ENCODE data around the gene ACBD7. TPM values are rescaled to one million over a fixed set of nuclear protein-coding genes. Genes with fewer than 3 reads are reported as not detected.
A peak's percentile ranks its signal among the peaks of the same experiment; 100 is the strongest.

The ACBD7 gene
- total and polyA plus RNA-seq, 4 donors: 32.0 to 59.7 (median 38.4) TPM

DNA sequence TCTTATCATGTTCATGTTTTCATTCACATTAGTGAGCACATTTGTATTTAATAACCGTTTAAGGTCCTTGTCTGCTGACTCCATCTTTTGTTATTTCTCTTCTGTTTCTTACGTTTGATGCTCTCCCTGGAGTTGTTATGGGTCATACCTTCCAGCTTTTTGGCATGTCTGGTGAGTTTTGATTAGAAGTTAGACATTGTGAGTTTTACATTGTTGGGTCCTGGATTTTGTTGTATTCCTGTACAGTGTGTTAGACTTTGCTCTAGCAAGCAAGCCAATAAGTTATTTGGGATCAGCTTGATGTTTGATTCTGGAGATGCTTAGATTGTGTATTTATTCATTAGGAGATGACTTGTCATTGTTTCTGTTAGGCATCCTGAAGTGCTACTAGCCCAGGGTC lies 27.9 kb downstream of the ACBD7 start:
- no peaks in the 10 kb centered on the region for H3K36me3 ChIP-seq (ENCODE audit: control insufficient read depth, insufficient read depth, low read length)
- no peak overlapping the region for H3K27ac ChIP-seq (ENCODE audit: low read depth, low read length)
- no peaks in the 10 kb centered on the region for H3K4me1 ChIP-seq (ENCODE audit: control insufficient read depth, insufficient read depth, low read length)
- 79% methylated on average over 2 of the region's 2 CpGs for WGBS (ENCODE audit: insufficient coverage)
- DNase-seq (ENCODE audit: low read depth in 4 of 6, low spot score in 6 of 6): no peak
- H3K9me3 ChIP-seq (ENCODE audit: control insufficient read depth, insufficient read depth, low read length): peaks cover 7% of the 10 kb centered on the region
- H3K27me3 ChIP-seq (ENCODE audit: control insufficient read depth, insufficient read depth, low read length): no peaks in the 10 kb centered on the region
- no peak overlapping the region for H3K4me3 ChIP-seq (ENCODE audit: low read depth, low read length)

DNA sequence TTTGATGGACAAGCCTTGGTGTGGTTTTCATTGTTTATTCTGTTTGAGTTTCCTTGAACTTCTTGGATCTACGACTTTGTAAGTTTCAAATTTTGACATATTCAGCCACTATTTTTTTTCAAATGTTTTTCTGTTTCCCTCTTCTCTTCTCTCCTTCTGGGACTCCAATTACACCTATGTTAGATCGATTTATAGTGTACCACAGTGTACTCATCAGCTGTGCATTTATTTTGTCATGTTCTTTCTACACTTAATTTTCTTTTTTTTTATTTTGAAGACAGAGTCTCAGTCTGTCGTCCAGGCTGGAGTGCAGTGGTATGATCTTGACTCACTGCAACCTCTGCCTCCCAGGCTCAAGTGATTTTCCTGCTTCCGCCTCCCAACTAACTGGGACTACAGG lies 28.7 kb downstream of the ACBD7 start:
- DNase-seq (ENCODE audit: low read depth in 4 of 6, low spot score in 6 of 6): no peak
- WGBS (ENCODE audit: insufficient coverage): 100% methylated on average over 1 of the region's 4 CpGs

DNA sequence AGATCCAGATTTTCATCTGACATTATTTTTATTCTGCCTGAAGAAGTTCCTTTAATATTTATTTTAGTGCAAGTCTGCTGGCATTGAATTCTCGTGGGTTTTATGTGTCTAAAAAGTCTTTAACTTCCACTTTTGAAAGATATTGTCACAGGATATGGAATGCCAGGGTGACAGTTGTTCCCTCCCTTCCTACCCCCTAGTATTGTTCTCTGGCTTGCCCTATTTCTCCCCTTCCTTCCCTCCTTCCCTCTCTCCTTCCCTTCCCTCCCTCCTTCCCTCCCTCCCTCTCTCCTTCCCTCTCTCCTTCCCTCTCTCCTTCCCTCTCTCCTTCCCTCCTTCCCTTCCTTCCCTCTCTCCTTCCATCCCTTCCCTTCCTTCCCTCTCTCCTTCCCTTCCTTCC lies 29.9 kb downstream of the ACBD7 start:
- H3K4me3 ChIP-seq (ENCODE audit: low read depth, low read length): no peak overlapping the region
- no peaks in the 10 kb centered on the region for H3K36me3 ChIP-seq (ENCODE audit: control insufficient read depth, insufficient read depth, low read length)
- WGBS (ENCODE audit: insufficient coverage): no CpG with 5 or more reads among the region's 1 CpG
- no peak overlapping the region for H3K27ac ChIP-seq (ENCODE audit: low read depth, low read length)
- DNase-seq (ENCODE audit: low read depth in 4 of 6, low spot score in 6 of 6): no peak
- peaks cover 2% of the 10 kb centered on the region for H3K9me3 ChIP-seq (ENCODE audit: control insufficient read depth, insufficient read depth, low read length)
- no peaks in the 10 kb centered on the region for H3K27me3 ChIP-seq (ENCODE audit: control insufficient read depth, insufficient read depth, low read length)
- no peaks in the 10 kb centered on the region for H3K4me1 ChIP-seq (ENCODE audit: control insufficient read depth, insufficient read depth, low read length)

More for the DNA sequence above, 28.7 kb downstream of the ACBD7 start:
- Histone ChIP-seq H3K4me3 (ENCODE audit: low read depth, low read length) (no peak overlapping the region), H3K27me3 (ENCODE audit: control insufficient read depth, insufficient read depth, low read length) (no peaks in the 10 kb centered on the region), H3K4me1 (ENCODE audit: control insufficient read depth, insufficient read depth, low read length) (no peaks in the 10 kb centered on the region), H3K36me3 (ENCODE audit: control insufficient read depth, insufficient read depth, low read length) (no peaks in the 10 kb centered on the region), H3K9me3 (ENCODE audit: control insufficient read depth, insufficient read depth, low read length) (peaks cover 2% of the 10 kb centered on the region), H3K27ac (ENCODE audit: low read depth, low read length) (no peak overlapping the region)

DNA sequence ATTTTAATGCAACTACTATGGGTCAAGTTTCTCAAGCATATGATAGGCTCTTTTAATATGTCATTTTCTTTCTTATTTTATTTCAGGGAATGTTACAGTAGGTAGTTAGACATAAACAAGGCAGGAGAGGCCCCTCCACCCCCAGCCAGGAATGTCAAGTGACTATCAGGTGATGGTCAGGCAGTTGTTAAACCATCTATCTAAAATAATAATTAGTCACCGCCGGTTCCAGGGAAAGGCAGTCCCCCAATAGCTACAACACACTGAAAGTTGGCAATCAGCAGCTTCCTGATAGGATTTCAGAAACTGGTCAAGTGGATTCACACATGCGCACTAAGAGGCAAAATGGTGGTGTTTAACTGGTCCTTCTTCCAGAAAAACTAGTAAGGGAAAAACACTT lies 35.5 kb downstream of the ACBD7 start:
- H3K27ac ChIP-seq (ENCODE audit: low read depth, low read length): no peak overlapping the region
- H3K4me3 ChIP-seq (ENCODE audit: low read depth, low read length): no peak overlapping the region
- no peak for DNase-seq (ENCODE audit: low read depth in 4 of 6, low spot score in 6 of 6)
- no peaks in the 10 kb centered on the region for H3K9me3 ChIP-seq (ENCODE audit: control insufficient read depth, insufficient read depth, low read length)
- no peaks in the 10 kb centered on the region for H3K36me3 ChIP-seq (ENCODE audit: control insufficient read depth, insufficient read depth, low read length)
- WGBS (ENCODE audit: insufficient coverage): 100% methylated on average over 1 of the region's 3 CpGs
- no peaks in the 10 kb centered on the region for H3K27me3 ChIP-seq (ENCODE audit: control insufficient read depth, insufficient read depth, low read length)
- H3K4me1 ChIP-seq (ENCODE audit: control insufficient read depth, insufficient read depth, low read length): no peaks in the 10 kb centered on the region

DNA sequence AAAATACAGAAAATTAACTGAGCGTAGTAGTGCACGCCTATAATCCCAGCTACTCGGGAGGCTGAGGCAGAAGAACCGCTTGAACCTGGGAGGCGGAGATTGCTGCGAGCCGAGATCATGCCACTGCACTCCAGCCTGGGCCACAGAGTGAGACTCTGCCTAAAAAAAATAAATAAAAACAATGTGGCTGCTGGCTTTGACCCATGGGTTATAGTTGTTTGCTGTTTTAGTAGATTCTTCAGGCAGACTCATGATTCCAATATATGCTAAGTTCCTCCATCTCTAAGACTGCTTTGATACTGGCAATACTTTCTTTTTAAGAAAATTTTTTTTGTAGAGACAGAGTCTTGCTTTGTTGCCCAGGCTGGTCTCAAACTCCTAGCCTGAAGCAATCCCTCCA lies 36.5 kb downstream of the ACBD7 start:
- no peaks in the 10 kb centered on the region for H3K27me3 ChIP-seq (ENCODE audit: control insufficient read depth, insufficient read depth, low read length)
- no CpG with 5 or more reads among the region's 7 CpGs for WGBS (ENCODE audit: insufficient coverage)

DNA sequence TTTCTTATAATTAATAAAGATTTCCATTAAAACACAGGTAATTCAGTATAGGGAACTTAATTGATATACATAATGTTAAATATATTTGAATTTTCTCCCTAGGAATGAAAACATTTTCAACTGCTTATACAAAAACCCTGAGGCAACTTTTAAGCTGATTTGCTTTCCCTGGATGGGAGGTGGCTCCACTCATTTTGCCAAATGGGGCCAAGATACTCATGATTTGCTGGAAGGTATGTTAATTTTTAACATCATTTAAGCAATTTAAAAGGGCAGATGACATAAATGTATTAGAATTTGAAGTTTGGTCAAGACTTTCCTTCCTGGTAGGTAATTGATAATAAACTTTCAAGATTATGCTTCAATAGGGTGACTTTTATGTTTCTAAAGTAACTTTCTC lies 39.0 kb downstream of the ACBD7 start:
- Histone ChIP-seq H3K27ac (ENCODE audit: low read depth, low read length) (no peak overlapping the region), H3K4me1 (ENCODE audit: control insufficient read depth, insufficient read depth, low read length) (no peaks in the 10 kb centered on the region), H3K27me3 (ENCODE audit: control insufficient read depth, insufficient read depth, low read length) (no peaks in the 10 kb centered on the region), H3K36me3 (ENCODE audit: control insufficient read depth, insufficient read depth, low read length) (no peaks in the 10 kb centered on the region), H3K4me3 (ENCODE audit: low read depth, low read length) (no peak overlapping the region), H3K9me3 (ENCODE audit: control insufficient read depth, insufficient read depth, low read length) (no peaks in the 10 kb centered on the region)
- DNase-seq (ENCODE audit: low read depth in 4 of 6, low spot score in 6 of 6): no peak

More for the DNA sequence above, 36.5 kb downstream of the ACBD7 start:
- H3K27ac ChIP-seq (ENCODE audit: low read depth, low read length): no peak overlapping the region
- DNase-seq (ENCODE audit: low read depth in 4 of 6, low spot score in 6 of 6): no peak
- H3K9me3 ChIP-seq (ENCODE audit: control insufficient read depth, insufficient read depth, low read length): no peaks in the 10 kb centered on the region
- no peaks in the 10 kb centered on the region for H3K36me3 ChIP-seq (ENCODE audit: control insufficient read depth, insufficient read depth, low read length)
- no peaks in the 10 kb centered on the region for H3K4me1 ChIP-seq (ENCODE audit: control insufficient read depth, insufficient read depth, low read length)
- no peak overlapping the region for H3K4me3 ChIP-seq (ENCODE audit: low read depth, low read length)

DNA sequence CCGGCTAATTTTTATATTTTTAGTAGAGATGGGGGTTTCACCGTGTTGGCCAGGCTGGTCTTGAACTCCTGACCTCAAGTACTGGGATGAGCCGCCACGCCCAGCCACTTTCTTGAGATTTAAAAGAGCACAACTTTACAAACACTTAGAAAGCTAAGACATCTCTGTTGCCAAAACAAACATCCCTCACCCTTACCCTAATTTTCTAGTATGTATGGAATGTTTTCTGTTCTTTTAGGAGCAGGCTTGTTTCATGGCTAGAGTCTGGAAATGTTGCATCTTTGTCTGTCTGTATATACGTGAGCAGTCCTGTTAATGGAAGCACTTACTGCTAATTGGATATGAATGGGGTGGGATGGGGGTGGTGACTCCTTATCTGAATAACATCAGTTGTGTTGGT lies 42.0 kb downstream of the ACBD7 start:
- peak overlapping the region; percentile 25 for H3K27ac ChIP-seq (ENCODE audit: low read depth, low read length)
- 40% methylated on average over 1 of the region's 5 CpGs for WGBS (ENCODE audit: insufficient coverage)
- H3K4me3 ChIP-seq (ENCODE audit: low read depth, low read length): no peak overlapping the region
- peak in 1 of 6 donors; percentile 62 for DNase-seq (ENCODE audit: low read depth in 4 of 6, low spot score in 6 of 6)
- H3K4me1 ChIP-seq (ENCODE audit: control insufficient read depth, insufficient read depth, low read length): no peaks in the 10 kb centered on the region
- no peaks in the 10 kb centered on the region for H3K9me3 ChIP-seq (ENCODE audit: control insufficient read depth, insufficient read depth, low read length)
- no peaks in the 10 kb centered on the region for H3K36me3 ChIP-seq (ENCODE audit: control insufficient read depth, insufficient read depth, low read length)
- no peaks in the 10 kb centered on the region for H3K27me3 ChIP-seq (ENCODE audit: control insufficient read depth, insufficient read depth, low read length)

DNA sequence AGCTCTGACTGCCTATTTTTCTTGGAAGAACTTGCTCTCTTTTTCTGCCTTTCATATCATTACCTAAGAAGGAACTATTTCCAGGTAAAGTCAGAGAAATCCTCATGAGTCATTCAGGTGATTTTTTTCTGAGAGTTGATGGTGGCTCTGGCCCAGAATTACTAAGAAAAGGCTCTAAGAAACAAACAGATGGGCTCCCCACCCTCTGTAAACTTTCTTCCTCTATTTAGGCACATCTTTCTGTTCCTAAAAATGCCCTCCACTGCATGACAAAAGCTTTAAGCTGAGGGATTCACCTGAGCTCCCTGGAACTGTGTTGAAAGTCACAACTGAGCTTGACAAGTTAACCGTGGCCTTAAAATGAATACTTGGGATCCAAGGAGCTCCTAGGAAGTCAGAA lies 43.2 kb downstream of the ACBD7 start:
- Histone ChIP-seq H3K4me1 (ENCODE audit: control insufficient read depth, insufficient read depth, low read length) (no peaks in the 10 kb centered on the region), H3K4me3 (ENCODE audit: low read depth, low read length) (no peak overlapping the region), H3K27ac (ENCODE audit: low read depth, low read length) (no peak overlapping the region), H3K9me3 (ENCODE audit: control insufficient read depth, insufficient read depth, low read length) (no peaks in the 10 kb centered on the region), H3K36me3 (ENCODE audit: control insufficient read depth, insufficient read depth, low read length) (no peaks in the 10 kb centered on the region), H3K27me3 (ENCODE audit: control insufficient read depth, insufficient read depth, low read length) (no peaks in the 10 kb centered on the region)
- no peak for DNase-seq (ENCODE audit: low read depth in 4 of 6, low spot score in 6 of 6)
- 80% methylated on average over 1 of the region's 1 CpG for WGBS (ENCODE audit: insufficient coverage)

DNA sequence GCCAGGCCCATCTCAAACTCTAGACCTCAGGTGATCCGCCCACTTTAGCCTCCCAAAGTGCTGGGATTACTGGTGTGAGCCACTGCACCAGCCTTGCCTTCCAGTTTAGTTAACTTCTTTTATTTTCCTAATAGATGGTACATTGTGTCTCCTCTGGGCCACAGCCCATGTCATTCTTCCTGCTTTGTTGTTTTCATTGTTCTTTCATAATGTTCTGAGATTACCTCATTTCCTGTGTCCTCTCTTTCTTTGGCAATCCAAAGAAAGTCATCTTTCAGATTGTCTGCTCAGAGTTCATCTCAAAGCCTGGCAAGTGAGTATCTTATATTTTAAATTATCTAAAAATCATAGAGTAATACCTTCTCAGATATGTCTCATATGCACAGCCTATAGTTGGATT lies 44.9 kb downstream of the ACBD7 start, which contains the start of gene OLAH:
OLAH (plus strand) TSS at position 270 of the 400 bp plus-strand sequence. CDS start 3,346 bp downstream, outside the sequence.
- H3K4me1 ChIP-seq (ENCODE audit: control insufficient read depth, insufficient read depth, low read length): no peaks in the 10 kb centered on the region
- H3K4me3 ChIP-seq (ENCODE audit: low read depth, low read length): no peak within 1 kb of the TSS
- H3K27me3 ChIP-seq (ENCODE audit: control insufficient read depth, insufficient read depth, low read length): no peaks in the 10 kb centered on the region
- no peak within 1 kb of the TSS for H3K27ac ChIP-seq (ENCODE audit: low read depth, low read length)
- DNase-seq (ENCODE audit: low read depth in 4 of 6, low spot score in 6 of 6): no peak
- H3K9me3 ChIP-seq (ENCODE audit: control insufficient read depth, insufficient read depth, low read length): no peaks in the 10 kb centered on the region
- WGBS (ENCODE audit: insufficient coverage): no CpG with 5 or more reads among the region's 1 CpG
- no peaks in the 10 kb centered on the region for H3K36me3 ChIP-seq (ENCODE audit: control insufficient read depth, insufficient read depth, low read length)

DNA sequence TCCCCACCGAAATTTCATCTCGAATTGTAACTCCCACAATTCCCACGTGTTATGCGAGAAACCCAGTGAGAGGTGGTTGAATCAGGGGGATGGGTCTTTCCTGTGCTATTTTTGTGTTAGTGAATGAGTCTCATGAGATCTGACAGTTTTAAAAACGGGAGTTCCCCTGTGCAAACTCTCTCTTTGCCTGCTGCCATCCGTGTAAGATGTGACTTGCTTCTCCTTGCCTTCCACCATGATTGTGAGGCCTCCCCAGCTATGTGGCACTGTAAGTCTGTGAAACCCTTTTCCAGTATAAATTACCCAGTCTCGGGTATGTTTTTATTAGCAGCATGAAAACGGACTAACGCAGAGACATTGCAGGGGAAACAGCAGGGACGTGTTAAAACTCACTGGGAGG lies 50.2 kb downstream of the ACBD7 start:
- Histone ChIP-seq H3K4me3 (ENCODE audit: low read depth, low read length) (no peak overlapping the region), H3K27me3 (ENCODE audit: control insufficient read depth, insufficient read depth, low read length) (no peaks in the 10 kb centered on the region), H3K36me3 (ENCODE audit: control insufficient read depth, insufficient read depth, low read length) (no peaks in the 10 kb centered on the region), H3K9me3 (ENCODE audit: control insufficient read depth, insufficient read depth, low read length) (no peaks in the 10 kb centered on the region), H3K27ac (ENCODE audit: low read depth, low read length) (no peak overlapping the region), H3K4me1 (ENCODE audit: control insufficient read depth, insufficient read depth, low read length) (peaks cover 3% of the 10 kb centered on the region)
- no peak for DNase-seq (ENCODE audit: low read depth in 4 of 6, low spot score in 6 of 6)
- 96% methylated on average over 5 of the region's 10 CpGs for WGBS (ENCODE audit: insufficient coverage)

All from spinal cord (tissue), 10 donors.